Endothelial cell of umbilical vein (primary cell): ENCODE data around the gene DUSP16. TPM values are rescaled to one million over a fixed set of nuclear protein-coding genes. Genes with fewer than 3 reads are reported as not detected.

Source experiments
- BruUV-seq: library from RNA; stranded (reverse); fragments of 400-500 nt; replicated peaks from 2 replicates; lab custom pipeline; 2021; lab: Mats Ljungman, UMichigan
- CTCF ChIA-PET: fragments of 300-600, 350-600 bp; sonication (Branson Sonifier 250); formaldehyde crosslinking; loops from one replicate; lab custom pipeline; 2021; ENCODE audit warnings: antibody characterized with exemption, inconsistent platforms; lab: Charles Lee
- POLR2A ChIA-PET: fragments of 300-600, 350-600 bp; sonication (Branson Sonifier 250); formaldehyde crosslinking; loops from one replicate; lab custom pipeline; 2021; ENCODE audit warnings: antibody characterized with exemption, inconsistent platforms; lab: Charles Lee
- DNase-seq: peaks from one replicate; pipeline ENCODE4 v3.0.0-alpha.2; 2011; ENCODE audit warnings: low read depth, low spot score
- FAIRE-seq: peaks from 2 replicates; lab custom pipeline; 2011; peaks lifted over from hg19 to GRCh38; lab: Jason Lieb, UNC
- H2AFZ ChIP-seq: 2 replicates; pipeline ENCODE4 v1.6.0; 2012; ENCODE audit warnings: low read depth, low read length, control low read depth, inconsistent platforms
- H3K27ac ChIP-seq: 2 replicates; pipeline ENCODE4 v1.5.1; 2011; ENCODE audit warnings: low read depth, mild to moderate bottlenecking, control low read depth, low read length, moderate library complexity; ENCODE audit not compliant: insufficient read depth
- H3K27me3 ChIP-seq, 2 experiments: 2 replicates each; pipeline versions ENCODE4 v1.6.0 to v1.6.1; 2011; ENCODE audit warnings: low read length in 2 of 2, mixed read lengths in 1 of 2; ENCODE audit not compliant: control insufficient read depth in 2 of 2, insufficient read depth in 2 of 2
- H3K36me3 ChIP-seq, 2 experiments: 2 replicates in 1 of 2; 3 replicates in 1 of 2; pipeline ENCODE4 v1.5.1; 2011; ENCODE audit warnings: low read length in 2 of 2, mild to moderate bottlenecking in 1 of 2, moderate library complexity in 1 of 2; ENCODE audit not compliant: control insufficient read depth in 2 of 2, insufficient read depth in 2 of 2; ENCODE audit errors: extremely low read depth in 1 of 2
- H3K4me1 ChIP-seq: 3 replicates; pipeline ENCODE4 v1.5.1; 2011; ENCODE audit warnings: mild to moderate bottlenecking, low read length; ENCODE audit not compliant: control insufficient read depth, insufficient read depth; ENCODE audit errors: extremely low read depth
- H3K4me2 ChIP-seq: 2 replicates; pipeline ENCODE4 v1.6.1; 2011; ENCODE audit warnings: low read length, control low read depth, mixed read lengths; ENCODE audit not compliant: insufficient read depth
- H3K4me3 ChIP-seq, 3 experiments: fragments of 200-600 bp in 1 of 3; sonication (generic), shearing (Covaris generic) in 1 of 3; replicated peaks in 1 of 3; 2 replicates each; pipeline ENCODE4 v1.5.1; 2011 to 2016; ENCODE audit warnings: control low read depth in 3 of 3, low read length in 3 of 3, mild to moderate bottlenecking in 2 of 3, inconsistent platforms in 1 of 3, low read depth in 1 of 3, moderate library complexity in 1 of 3; ENCODE audit not compliant: insufficient read depth in 1 of 3
- H3K79me2 ChIP-seq: 2 replicates; pipeline ENCODE4 v1.6.0; 2012; ENCODE audit warnings: low read length, inconsistent platforms; ENCODE audit not compliant: control insufficient read depth, insufficient read depth
- H3K9ac ChIP-seq: replicated peaks from 2 replicates; pipeline ENCODE3; 2011; ENCODE audit warnings: low read length, control low read depth; ENCODE audit not compliant: insufficient read depth; ENCODE audit errors: extremely low read depth
- H3K9me1 ChIP-seq: replicated peaks from 3 replicates; pipeline ENCODE4 v1.6.0; 2011; ENCODE audit warnings: mild to moderate bottlenecking, low read length; ENCODE audit not compliant: control insufficient read depth, insufficient read depth; ENCODE audit errors: extremely low read depth
- H3K9me3 ChIP-seq: replicated peaks from 2 replicates; pipeline ENCODE4 v1.5.1; 2012; ENCODE audit warnings: low read length, inconsistent platforms; ENCODE audit not compliant: control insufficient read depth, insufficient read depth
- H4K20me1 ChIP-seq: replicated peaks from 2 replicates; pipeline ENCODE3; 2011; ENCODE audit warnings: mild to moderate bottlenecking, low read length; ENCODE audit not compliant: control insufficient read depth, insufficient read depth; ENCODE audit errors: extremely low read depth
- CTCF ChIP-seq, 2 donors: IDR thresholded peaks; 1 replicate in 1 of 2; 2 replicates in 1 of 2; pipeline ENCODE4 v1.5.1; 2011; ENCODE audit warnings: low read length in 2 of 2, mild to moderate bottlenecking in 2 of 2, moderate library complexity in 2 of 2, control low read depth in 1 of 2, inconsistent platforms in 1 of 2, low read depth in 1 of 2; ENCODE audit not compliant: insufficient read depth in 1 of 2; ENCODE audit errors: extremely low read depth in 1 of 2
- EZH2 ChIP-seq: IDR thresholded peaks from 2 replicates; pipeline ENCODE4 v1.6.1; 2012; ENCODE audit warnings: borderline replicate concordance, low read depth, mild to moderate bottlenecking, moderate library complexity, low read length, inconsistent platforms; ENCODE audit not compliant: severe bottlenecking
- FOS ChIP-seq: IDR thresholded peaks from 2 replicates; pipeline ENCODE4 v1.6.1; 2011; ENCODE audit warnings: mild to moderate bottlenecking, low read length, moderate library complexity, borderline replicate concordance; ENCODE audit not compliant: insufficient read depth
- GATA2 ChIP-seq: IDR thresholded peaks from 2 replicates; pipeline ENCODE4 v1.7.0; 2011; ENCODE audit warnings: low read depth, mild to moderate bottlenecking, moderate library complexity, mixed read lengths, low read length; ENCODE audit not compliant: insufficient read length, insufficient read depth
- MAX ChIP-seq: IDR thresholded peaks from 2 replicates; pipeline ENCODE4 v1.6.1; 2011; ENCODE audit not compliant: insufficient read depth, insufficient read length
- POLR2A ChIP-seq: IDR thresholded peaks from 2 replicates; pipeline ENCODE4 v1.6.1; 2012; ENCODE audit warnings: low read depth, mild to moderate bottlenecking, control low read depth, low read length
- POLR2AphosphoS5 ChIP-seq: IDR thresholded peaks from 2 replicates; pipeline ENCODE4 v1.6.1; 2012; ENCODE audit warnings: low read depth, mild to moderate bottlenecking, control low read depth, low read length, moderate library complexity; ENCODE audit not compliant: insufficient read depth
- dilution Hi-C: fragments of 300-500 bp; cut with MboI; formaldehyde crosslinking; loops from one replicate; pipeline ENCODE4 v1.15.0; 2019; ENCODE audit warnings: low sequenced_read_pairs; ENCODE audit not compliant: extremely low pct_ligation_motif_present
- intact Hi-C: fragments of 100-400 bp; cut with micrococcal nuclease; formaldehyde crosslinking; loops from one replicate; pipeline ENCODE4 v1.10.0; 2022
- polyA plus RNA-seq, 4 experiments: library from polyadenylated mRNA; depleted of rRNA in 3 of 4; stranded (reverse) in 3 of 4; unstranded in 1 of 4; fragments of >200 nt; gene quantifications; 2 replicates each; pipeline versions ENCODE4 v1.2.1 to v1.2.3, GENCODE V29; 2011 to 2012; ENCODE audit warnings: missing spikeins in 1 of 4
- total RNA-seq: library from RNA; stranded (reverse); gene quantifications from 2 replicates; pipeline ENCODE4 v1.2.3, GENCODE V29; 2021

Gene DUSP16
- total and polyA plus RNA-seq, 2 donors (not counting 3 experiments of a cell fraction or from before 2014, with no cell fraction given): 7.4 to 19.5 TPM

- DNase-seq (no peak), FAIRE-seq (no peak)
- ChIA-PET POLR2A (no interaction called here), CTCF (interaction anchor here (1.2 to 1.3 kb wide), 2 partner anchors 12 to 16 kb away, joined by 3 to 4 read pairs; no protein-coding TSS in a partner anchor)
- intact Hi-C loops: no loop called here
- Histone ChIP-seq H3K4me2 (no peak overlapping the region), H4K20me1 (no peaks in the 10 kb centered on the region), H3K9me3 (no peaks in the 10 kb centered on the region), H3K79me2 (peaks cover 1% of the 10 kb centered on the region), H2AFZ (no peak overlapping the region), H3K27me3 (no peaks in the 10 kb centered on the region), H3K9me1 (no peaks in the 10 kb centered on the region), H3K4me1 (peaks cover 32% of the 10 kb centered on the region), H3K36me3 (no peaks in the 10 kb centered on the region), H3K9ac (no peak overlapping the region), H3K4me3 (no peak overlapping the region), H3K27ac (no peak overlapping the region)
- dilution Hi-C loops: no loop called here
- no peak for TF ChIP-seq GATA2
- BruUV-seq: no TSS peak
Observed at GRCh38 chr12:12436831-12437345, 125.8 kb downstream of the DUSP16 start.

- no peak for FAIRE-seq
- CTCF ChIA-PET: interaction anchor here (0.6 kb wide), 1 partner anchor 222 kb away, joined by 5 read pairs; no protein-coding TSS in a partner anchor
Observed at GRCh38 chr12:12433203-12433731, 129.4 kb downstream of the DUSP16 start.

More at GRCh38 chr12:12433203-12433731, 129.4 kb downstream of the DUSP16 start:
- no peak overlapping the region for H3K27ac ChIP-seq
- no TSS peak for BruUV-seq
- no peak overlapping the region for H3K4me2 ChIP-seq
- no peak overlapping the region for H2AFZ ChIP-seq
- DNase-seq: no peak
- POLR2A ChIA-PET: no interaction called here
- intact Hi-C loops (no loop called here), dilution Hi-C loops (no loop called here)
- H3K4me3 ChIP-seq: no peak overlapping the region
- no peak overlapping the region for H3K9ac ChIP-seq
- TF ChIP-seq POLR2AphosphoS5 (no peak), CTCF (IDR thresholded peaks at IDR 0.05; ENCODE audit: extremely low read depth in 1 of 2, insufficient read depth in 1 of 2, low read depth in 1 of 2, low read length in 2 of 2) (no peak), POLR2A (no peak), GATA2 (no peak), EZH2 (no peak), FOS (no peak), MAX (no peak)
- H3K36me3 ChIP-seq: no peaks in the 10 kb centered on the region
- H3K27me3 ChIP-seq: no peaks in the 10 kb centered on the region
- no peaks in the 10 kb centered on the region for H4K20me1 ChIP-seq
- no peaks in the 10 kb centered on the region for H3K9me3 ChIP-seq
- peaks cover 5% of the 10 kb centered on the region for H3K4me1 ChIP-seq
- no peaks in the 10 kb centered on the region for H3K9me1 ChIP-seq
- H3K79me2 ChIP-seq: no peaks in the 10 kb centered on the region
